ENCODE data around the gene TNK2. TPM values are rescaled to one million over a fixed set of nuclear protein-coding genes. Genes with fewer than 3 reads are reported as not detected.
"Not testable (repeated sequence)": the region's sequence is repeated elsewhere in the genome, so short reads cannot be mapped to it uniquely, and the experiment has no call there.

The TNK2 gene
- total and polyA plus RNA-seq, 2 of the 8 experiments (the other 6 are each of a cell fraction or from before 2014, with no cell fraction given): 10.4 to 33.9 TPM

DNA sequence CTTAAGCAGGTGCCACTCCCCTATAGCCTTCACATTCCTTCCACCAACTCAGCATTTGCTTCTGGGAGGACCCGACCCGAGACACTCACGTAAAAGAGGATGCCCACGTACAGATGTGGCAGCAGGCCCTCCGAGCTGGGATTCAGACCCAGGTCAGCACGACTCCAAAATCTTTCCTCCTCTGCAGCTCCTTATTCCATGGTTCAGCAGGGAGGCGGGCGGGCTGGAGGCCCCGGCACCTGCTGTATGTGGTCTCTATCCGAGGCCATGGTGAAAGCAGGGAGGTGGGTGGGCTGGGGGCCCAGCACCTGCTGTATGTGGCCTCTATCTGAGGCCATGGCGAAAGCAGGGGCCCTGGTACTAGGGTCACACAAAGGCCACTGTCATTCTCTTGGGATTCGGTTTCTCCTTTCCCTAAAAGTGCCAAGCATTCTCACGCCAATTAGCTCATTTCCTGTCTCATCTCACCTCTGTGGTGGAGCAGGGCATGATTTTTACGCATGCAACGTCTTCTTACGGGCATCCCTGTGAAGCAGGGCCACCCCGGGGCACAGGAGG lies 90.7 kb downstream of the TNK2 start (continued):
- TF ChIP-seq, protein P1, sequence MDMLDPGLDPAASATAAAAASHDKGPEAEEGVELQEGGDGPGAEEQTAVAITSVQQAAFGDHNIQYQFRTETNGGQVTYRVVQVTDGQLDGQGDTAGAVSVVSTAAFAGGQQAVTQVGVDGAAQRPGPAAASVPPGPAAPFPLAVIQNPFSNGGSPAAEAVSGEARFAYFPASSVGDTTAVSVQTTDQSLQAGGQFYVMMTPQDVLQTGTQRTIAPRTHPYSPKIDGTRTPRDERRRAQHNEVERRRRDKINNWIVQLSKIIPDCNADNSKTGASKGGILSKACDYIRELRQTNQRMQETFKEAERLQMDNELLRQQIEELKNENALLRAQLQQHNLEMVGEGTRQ (IDR thresholded peaks at IDR 0.05; ENCODE audit: low read length): no peak
- no peak for TF ChIP-seq MAFK (IDR thresholded peaks at IDR 0.05; ENCODE audit: low read depth, low read length)
- TF ChIP-seq SIN3A (conservative IDR thresholded peaks at IDR 0.05 in 1 of 2, IDR thresholded peaks at IDR 0.05 in 1 of 2; ENCODE audit: low read depth in 1 of 2, low read length in 2 of 2): no peak
- no peak for TF ChIP-seq KDM5A (IDR thresholded peaks at IDR 0.05; ENCODE audit: low read length)
- no peak for TF ChIP-seq ASH2L (IDR thresholded peaks at IDR 0.05; ENCODE audit: low read length)
- no peak for TF ChIP-seq TAF1 (IDR thresholded peaks at IDR 0.05; ENCODE audit: low read depth, low read length)
- TF ChIP-seq CBX8 (IDR thresholded peaks at IDR 0.05; ENCODE audit: borderline replicate concordance, low read depth, low read length): no peak
- TF ChIP-seq CREB1 (IDR thresholded peaks at IDR 0.05): no peak
- no peak for TF ChIP-seq SP1 (IDR thresholded peaks at IDR 0.05; ENCODE audit: low read depth, low read length)

DNA sequence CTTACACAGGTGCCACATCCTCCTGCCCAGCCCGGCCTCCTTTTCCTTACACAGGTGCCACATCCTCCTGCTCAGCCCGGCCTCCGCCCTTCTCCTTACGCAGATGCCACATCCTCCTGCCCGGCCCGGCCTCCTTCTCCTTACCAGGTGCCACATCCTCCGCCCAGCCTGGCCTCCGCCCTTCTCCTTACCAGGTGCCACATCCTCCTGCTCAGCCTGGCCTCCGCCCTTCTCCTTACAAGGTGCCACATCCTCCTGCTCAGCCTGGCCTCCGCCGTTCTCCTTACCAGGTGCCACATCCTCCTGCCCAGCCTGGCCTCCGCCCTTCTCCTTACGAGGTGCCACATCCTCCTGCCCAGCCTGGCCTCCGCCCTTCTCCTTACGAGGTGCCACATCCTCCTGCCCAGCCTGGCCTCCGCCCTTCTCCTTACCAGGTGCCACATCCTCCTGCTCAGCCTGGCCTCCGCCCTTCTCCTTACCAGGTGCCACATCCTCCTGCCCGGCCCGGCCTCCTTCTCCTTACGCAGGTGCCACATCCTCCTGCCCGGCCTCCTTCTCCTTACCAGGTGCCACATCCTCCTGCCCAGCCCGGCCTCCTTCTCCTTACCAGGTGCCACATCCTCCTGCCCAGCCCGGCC lies 92.0 kb downstream of the TNK2 start:
- H3K14ac ChIP-seq (ENCODE audit: insufficient read length); H2AK5ac ChIP-seq (ENCODE audit: low read depth, low read length); H3K18ac ChIP-seq (ENCODE audit: extremely low read depth, low read length); H3K4ac ChIP-seq (replicated peaks; ENCODE audit: insufficient read length, low read depth, low read length); H3K23ac ChIP-seq (ENCODE audit: insufficient read length); H3K27me3 ChIP-seq (replicated peaks in 1 of 4; ENCODE audit: control insufficient read depth in 3 of 4, extremely low read depth in 1 of 4, insufficient read depth in 3 of 4, low read length in 3 of 4); H2BK12ac ChIP-seq (ENCODE audit: low read depth, low read length); H4K5ac ChIP-seq (ENCODE audit: insufficient read length, low read depth, low read length); POLR2A ChIA-PET (ENCODE audit: partially characterized antibody); H3K9me3 ChIP-seq (ENCODE audit: insufficient read depth in 2 of 2, low read depth in 1 of 2, low read length in 1 of 2); H4K8ac ChIP-seq (ENCODE audit: extremely low read depth, insufficient read depth, low read length); H2BK120ac ChIP-seq (replicated peaks; ENCODE audit: low read depth, low read length); H2BK20ac ChIP-seq (ENCODE audit: low read length); H3K4me2 ChIP-seq (ENCODE audit: insufficient read depth in 1 of 2, low read depth in 2 of 2, low read length in 2 of 2); FAIRE-seq; H4K20me1 ChIP-seq (replicated peaks in 1 of 2; ENCODE audit: control insufficient read depth in 1 of 2, insufficient read depth in 2 of 2, low read length in 2 of 2); H3K56ac ChIP-seq (replicated peaks; ENCODE audit: insufficient read length, low read depth, low read length); H2BK5ac ChIP-seq (ENCODE audit: low read depth, low read length); H3K79me2 ChIP-seq (ENCODE audit: control insufficient read depth in 1 of 2, insufficient read depth in 2 of 2, low read length in 2 of 2); H3K4me3 ChIP-seq (ENCODE audit: extremely low read depth in 1 of 4, insufficient read depth in 2 of 4, low read depth in 3 of 4, low read length in 4 of 4); H3K4me1 ChIP-seq (replicated peaks in 1 of 4; ENCODE audit: control insufficient read depth in 3 of 4, insufficient read depth in 4 of 4, low read length in 3 of 4); H2BK15ac ChIP-seq (ENCODE audit: low read length); DNase-seq (ENCODE audit: low read depth in 1 of 2, low spot score in 2 of 2); H3K79me1 ChIP-seq (ENCODE audit: low read depth, low read length); CTCF ChIA-PET (ENCODE audit: partially characterized antibody); H3K27ac ChIP-seq (ENCODE audit: low read depth, low read length); H3K36me3 ChIP-seq (ENCODE audit: control insufficient read depth in 2 of 4, insufficient read depth in 4 of 4, low read length in 3 of 4); H3K23me2 ChIP-seq (ENCODE audit: low read depth, low read length); H4K91ac ChIP-seq (replicated peaks; ENCODE audit: insufficient read length, low read length); H3K9ac ChIP-seq (replicated peaks in 1 of 4; ENCODE audit: extremely low read depth in 1 of 4, low read depth in 3 of 4, low read length in 3 of 4); H2AFZ ChIP-seq (ENCODE audit: low read length): not testable (repeated sequence)
- 86% methylated on average over 17 of the region's 23 CpGs; no CpG with 5 or more reads in 1 of the 2 experiments for WGBS, 2 experiments (ENCODE audit: extremely low coverage in 1 of 2, insufficient coverage in 1 of 2, insufficient read length in 1 of 2, insufficient replicate concordance in 2 of 2, low coverage in 1 of 2, low lambda C conversion rate in 2 of 2, missing lambda C conversion rate in 1 of 2)
